Measurements from ENCODE around the gene ACCSL.

Gene ACCSL

DNA sequence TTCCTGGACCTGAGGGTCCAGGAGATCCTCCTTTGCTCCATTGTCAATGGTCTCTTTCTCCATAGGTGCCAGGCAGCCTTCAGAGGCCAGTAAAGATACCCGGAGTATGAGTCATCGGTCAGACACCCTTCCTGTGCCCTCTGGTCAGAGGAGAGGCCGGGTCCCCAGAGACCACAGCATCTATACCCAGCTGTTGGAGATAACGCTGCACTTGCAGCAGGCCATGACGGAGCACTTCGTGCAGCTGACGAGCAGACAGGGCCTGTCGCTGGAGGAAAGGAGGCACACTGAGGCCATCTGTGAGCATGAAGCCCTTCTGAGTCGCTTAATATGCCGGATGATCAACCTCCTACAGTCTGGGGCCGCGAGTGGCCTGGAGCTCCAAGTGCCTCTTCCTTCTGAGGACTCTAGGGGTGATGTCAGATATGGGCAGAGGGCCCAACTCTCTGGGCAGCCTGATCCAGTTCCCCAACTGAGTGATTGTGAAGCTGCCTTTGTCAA lies at the start of gene ACCSL:
Gene ACCSL (plus strand): TSS at position 51 of the 501 bp plus-strand sequence. CDS start 56 bp downstream, at position 107.
- no peak for DNase-seq

GRCh38 chr11:43998308-43998707 lies 49.5 kb upstream of the ACCSL start:
- no peak for DNase-seq

GRCh38 chr11:44000731-44001130 lies 47.0 kb upstream of the ACCSL start:
- DNase-seq = no peak

- DNase-seq = no peak
These were observed 45.3 kb upstream of the ACCSL start for GRCh38 chr11:44002191-44003093.

GRCh38 chr11:44003736-44004451 lies 43.9 kb upstream of the ACCSL start:
- no peak for DNase-seq

DNA sequence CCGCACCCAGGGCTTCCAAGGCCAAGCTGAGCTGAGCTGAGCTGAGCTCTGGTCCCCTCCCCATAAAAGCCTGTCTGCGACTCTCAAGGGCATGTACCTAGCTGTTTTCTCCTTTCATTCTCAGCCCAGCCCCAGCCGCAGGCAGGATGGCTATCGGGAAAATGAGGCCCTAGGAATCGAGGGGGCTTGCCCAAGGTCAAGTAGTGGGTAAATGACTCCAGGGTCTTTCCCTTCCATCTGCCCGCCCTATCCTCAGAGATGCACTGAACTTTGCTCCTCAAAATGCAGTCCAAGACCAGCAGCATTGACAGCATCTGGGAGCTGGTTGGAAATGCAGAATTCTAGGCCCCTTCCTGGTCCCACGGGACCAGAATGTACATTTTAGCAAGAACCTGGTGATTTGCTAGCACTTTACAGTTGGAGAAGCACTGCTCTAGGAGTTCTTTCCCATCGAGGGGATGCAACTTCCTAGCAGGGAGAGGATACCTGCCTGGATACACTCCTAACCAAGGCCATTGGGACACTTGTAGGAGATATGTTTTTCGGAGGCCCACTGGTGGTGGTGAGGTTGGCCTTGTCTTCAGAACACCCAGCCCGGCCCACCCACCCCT lies 43.2 kb upstream of the ACCSL start:
- DNase-seq = no peak

GRCh38 chr11:44005063-44005701 lies 42.6 kb upstream of the ACCSL start:
- no peak for DNase-seq

- no peak for DNase-seq
These were observed 41.8 kb upstream of the ACCSL start for GRCh38 chr11:44005956-44006355.

DNA sequence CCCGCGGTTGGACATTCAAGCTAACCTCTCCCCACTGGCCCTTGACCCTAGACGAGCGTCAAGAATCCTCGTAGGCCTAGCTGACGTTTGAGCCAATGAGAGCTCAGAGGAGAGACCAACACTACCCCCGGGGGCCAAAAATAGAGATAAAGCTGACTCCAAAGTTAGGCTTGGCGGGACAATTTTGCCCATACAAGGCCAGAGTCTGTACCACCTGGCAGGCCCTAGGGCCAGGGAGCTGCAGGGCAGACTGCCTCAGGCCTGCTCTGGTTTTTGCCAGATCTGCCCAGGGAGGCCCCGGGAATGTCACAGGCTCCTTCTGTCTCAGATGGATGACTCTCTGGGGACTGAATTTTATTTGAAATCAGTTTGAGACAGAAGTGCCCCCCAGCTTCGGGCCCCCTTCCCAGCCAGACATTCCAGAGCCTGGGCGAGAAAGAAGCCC lies 40.8 kb upstream of the ACCSL start:
- no peak for DNase-seq

DNA sequence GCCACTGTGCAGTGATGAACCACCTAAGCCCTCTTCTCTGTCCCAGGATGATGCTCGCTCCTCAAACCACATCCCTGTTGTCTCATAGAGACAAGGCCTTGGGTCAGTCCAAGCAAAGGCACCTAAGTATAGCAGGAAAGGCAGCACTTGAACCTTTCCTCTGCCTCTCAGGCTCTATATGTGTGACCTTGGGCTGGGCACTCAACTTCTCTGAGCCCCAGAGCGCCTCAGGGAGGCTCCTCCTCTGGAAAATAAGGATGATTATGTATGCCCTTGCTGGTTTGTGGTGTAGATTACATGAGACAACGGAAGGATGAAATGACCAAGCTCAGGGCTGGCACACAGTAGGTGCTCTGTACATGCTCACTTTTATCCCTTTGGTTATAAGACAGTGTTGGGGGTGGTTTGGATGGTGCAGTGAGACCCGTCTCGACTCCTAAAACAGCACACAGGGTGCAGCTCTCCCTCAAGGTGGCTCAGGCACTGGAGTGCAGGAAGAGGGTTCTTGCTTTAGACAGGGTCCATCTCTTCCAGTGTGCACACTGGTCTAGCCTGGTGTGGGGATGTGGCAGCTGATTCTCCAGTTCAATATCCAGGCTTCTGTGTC lies 40.2 kb upstream of the ACCSL start:
- DNase-seq = no peak

- no peak for DNase-seq
These were observed 39.7 kb upstream of the ACCSL start for GRCh38 chr11:44008088-44008501.

DNA sequence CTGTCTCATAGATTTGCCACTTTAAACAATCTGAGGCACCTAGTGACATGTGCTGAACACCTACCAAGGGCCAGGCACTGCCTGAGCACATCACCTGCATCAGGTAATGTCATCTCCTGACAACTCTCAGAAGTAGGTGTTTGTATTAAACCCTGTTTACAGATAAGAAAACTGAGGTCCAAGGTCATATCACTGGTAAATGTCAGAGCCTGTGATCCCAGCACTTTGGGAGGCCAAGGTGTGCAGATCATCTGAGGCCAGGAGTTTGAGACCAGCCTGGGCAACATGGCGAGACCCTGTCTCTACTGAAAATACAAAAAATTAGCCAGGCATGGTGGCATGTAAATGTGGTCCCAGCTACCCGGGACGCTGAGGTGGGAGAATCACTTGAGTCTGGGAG lies 39.1 kb upstream of the ACCSL start:
- no peak for DNase-seq

DNA sequence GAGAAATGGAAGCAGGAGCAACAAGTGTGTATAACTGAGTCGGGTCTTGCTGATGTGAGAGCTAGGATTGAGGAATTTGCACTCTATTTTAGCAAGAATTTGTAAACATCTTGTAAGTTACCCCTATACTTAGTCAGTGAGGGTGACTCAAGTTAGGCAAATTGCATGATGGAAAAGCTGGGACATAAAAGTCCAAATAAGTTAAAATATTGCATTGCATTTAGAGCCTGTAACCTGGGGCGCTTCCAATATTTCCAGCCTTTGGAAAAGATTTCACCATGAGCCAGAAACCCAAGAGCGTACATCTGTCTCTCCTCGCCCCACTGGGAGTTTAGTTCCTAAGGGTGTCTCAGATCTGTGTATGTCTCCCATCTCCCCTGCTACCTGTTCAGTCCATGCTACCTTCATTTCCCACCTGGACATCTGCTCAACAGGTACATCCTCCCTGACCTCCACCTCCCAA lies 37.0 kb upstream of the ACCSL start:
- DNase-seq = no peak

GRCh38 chr11:44011797-44012196 lies 36.0 kb upstream of the ACCSL start:
- DNase-seq = no peak

DNA sequence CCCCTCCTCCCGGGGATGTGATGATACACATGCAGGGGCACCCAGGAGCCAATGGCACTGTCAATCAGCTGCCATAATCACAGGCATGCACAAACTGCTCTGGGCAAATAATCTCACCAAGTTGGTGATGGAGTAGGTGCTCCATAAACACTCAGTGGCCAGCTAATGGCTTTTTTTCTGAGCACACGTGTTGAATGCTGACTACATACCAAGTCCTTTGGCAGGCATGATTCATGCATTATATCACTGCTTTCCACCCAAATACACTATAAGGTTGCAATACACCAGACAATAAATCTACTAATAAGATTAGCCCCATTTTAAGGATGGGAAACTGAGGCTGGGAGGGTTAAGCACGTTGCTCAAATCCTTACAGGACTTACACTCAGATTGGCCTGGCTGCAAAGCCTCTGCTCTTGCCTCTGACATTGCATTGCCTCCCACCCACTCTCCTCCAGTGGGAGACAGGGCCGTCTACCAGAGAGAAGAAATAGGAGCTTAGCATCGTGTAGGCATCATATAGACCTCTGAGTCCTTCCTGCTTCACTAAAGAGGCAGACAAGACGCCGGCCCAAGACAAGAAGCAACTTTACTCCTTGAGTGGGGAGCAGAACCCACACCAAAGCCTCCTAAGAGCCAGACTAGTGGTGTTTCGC lies 32.7 kb upstream of the ACCSL start:
- DNase-seq = no peak

DNA sequence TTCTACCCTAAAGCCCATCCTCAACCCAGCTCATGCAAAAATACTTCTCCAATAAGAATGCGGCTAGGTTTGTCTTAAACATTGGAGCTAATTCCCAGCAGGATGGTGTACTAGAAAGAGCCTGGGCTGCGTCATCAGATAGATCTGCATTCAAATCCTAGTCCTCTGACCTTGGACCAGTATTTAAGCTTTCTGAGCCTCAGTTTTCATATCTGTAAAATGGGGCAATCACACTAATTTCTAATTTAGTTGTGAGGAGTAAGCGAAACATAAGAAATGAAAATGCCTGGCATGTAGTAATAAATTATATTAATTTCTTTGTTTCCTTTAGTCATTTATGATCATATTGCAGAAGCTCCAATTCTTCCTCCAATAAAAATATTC lies 32.2 kb upstream of the ACCSL start:
- DNase-seq = no peak

DNA sequence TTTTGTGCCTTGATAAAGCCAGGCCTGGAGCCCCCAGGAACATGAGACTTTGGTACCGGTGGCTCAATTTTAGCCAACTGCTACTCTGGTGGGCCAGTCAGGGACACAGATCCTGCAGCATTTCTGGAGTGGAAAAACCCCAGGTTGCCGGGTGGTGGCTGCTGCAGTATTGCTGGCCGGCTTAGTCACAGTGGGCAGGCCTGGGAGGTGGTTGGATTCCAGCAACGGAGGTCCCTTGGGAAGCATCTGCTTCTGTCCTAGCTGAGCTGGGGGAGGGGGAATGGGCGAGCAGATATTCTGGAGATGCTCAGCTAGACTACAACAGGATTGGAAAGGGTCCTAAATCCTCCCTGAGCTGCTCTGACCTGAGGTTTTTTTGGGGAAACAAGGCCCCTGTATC lies 31.6 kb upstream of the ACCSL start:
- DNase-seq = no peak

DNA sequence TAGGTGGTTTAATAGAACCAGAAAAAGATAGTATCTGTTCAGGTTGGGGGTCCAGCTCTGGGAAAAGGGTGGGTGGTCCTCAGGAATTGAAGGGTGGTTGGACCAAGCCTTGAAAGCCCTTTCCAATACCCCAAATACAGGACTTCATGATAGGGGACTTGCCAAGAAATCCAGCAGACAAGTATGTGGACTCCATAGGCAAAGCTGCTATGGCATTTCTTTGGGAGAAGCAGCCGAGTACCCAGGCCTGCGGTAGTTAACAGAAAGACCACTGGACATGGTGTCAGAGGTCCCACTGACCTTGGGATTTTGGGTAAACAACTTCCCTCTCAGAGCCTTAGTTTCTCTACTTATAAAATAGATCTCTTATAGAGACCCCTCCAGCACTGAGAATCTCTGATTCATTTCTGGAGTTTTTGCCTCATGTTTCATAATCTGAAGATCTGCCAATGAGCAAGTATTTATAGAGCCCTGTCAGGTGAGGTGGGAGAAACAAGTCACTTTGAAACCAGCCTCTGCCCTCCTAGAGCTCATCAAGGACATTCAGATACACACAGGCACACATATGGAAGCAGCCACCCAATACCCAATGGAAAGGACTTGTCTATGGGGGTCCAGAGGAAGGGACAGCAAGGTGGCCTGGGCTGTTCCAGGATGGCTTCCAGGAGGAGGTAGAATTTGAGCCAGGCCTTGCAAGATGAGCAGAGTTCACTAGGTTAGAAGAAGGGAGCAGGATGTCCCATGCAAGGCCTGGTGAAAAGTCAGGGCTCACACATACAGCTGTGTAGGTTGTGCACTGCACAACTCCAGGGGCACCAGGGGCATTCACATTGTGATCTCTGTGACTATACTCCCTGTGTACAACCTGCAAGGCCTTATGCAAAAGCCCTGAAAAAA lies 31.0 kb upstream of the ACCSL start:
- no peak for DNase-seq

GRCh38 chr11:44017443-44018126 lies 30.2 kb upstream of the ACCSL start:
- no peak for DNase-seq

- DNase-seq = no peak
These were observed 29.7 kb upstream of the ACCSL start for GRCh38 chr11:44018127-44018521.

Measured in cerebellar nuclear complex (tissue), 1 donor.